GM08714 (cell line): Measurements from ENCODE around the gene UST.

ENCODE experiments used
- H3K4me3 ChIP-seq: fragments of 200-500 bp; sonication (Bioruptor generic); 2 replicates; pipeline ENCODE4 v1.5.1; 2014; ENCODE audit warnings: mild to moderate bottlenecking, low read length, inconsistent platforms
- ZNF274 ChIP-seq: IDR thresholded peaks from 2 replicates; pipeline ENCODE4 v1.6.1; 2012; ENCODE audit warnings: mild to moderate bottlenecking, low read depth, low read length

The UST gene

DNA sequence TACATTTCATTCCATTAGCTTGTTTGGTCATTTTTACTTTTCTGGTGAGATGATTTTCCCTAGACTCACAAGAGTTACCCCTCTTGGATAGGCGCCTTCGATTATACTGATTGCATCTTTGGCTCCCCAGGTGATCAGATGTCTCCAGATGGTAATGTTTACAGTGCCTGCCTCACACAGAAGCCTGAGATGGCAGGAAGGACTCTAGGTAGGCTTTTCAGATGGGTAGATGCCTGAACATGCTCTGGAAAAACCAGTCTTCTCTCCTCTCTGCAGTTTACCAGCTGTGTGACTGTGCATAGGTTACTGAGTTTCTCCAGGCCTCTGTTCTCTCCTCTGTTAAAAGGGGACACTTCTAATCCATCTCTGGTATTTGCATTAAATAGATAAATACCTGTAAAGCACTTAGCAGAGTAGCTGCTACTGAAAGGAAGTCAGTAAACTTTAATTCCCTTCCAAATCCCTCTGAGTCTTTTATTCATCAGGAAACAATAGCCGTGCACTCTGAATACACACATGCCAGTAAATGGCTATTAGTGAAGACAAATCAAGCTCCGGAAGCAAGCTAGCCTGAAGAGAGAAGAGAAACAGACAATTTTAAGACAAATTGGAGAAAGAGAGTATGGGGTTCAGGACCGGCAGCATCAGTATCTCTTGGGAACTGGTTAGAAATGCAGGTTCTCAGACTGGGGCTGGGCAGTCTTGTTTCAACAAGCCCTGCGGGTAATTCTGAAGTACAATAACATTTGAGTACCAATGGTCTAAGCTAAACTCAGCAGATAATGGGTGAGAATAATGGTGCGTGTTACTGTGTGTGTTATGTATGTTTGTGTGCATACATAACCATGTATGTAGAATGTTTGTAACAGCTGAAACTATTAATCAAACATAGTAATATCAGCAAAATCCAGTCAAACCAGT lies 139.4 kb downstream of the UST start:
- H3K4me3 ChIP-seq: no peak overlapping the region

DNA sequence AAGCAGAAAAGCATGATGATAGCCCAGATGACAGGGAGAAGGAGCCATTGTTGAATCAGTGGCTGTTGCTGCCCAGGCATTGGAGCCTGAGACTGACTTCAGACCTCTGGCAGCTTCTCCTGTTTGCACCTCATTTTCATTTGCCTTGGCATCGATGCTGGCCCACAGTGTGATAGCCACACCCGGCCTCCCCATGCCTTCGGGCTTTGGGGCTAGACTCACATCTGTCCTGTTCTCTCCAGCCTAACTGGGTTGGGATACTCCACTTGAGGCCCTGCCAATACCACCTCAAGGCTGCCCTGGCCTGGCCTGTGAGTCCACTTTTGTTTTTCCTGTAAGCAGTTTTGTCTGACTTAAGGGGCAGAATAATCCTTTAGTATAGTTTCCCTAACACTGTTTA lies 140.4 kb downstream of the UST start:
- TF ChIP-seq ZNF274: no peak
- no peak overlapping the region for H3K4me3 ChIP-seq

More for the DNA sequence above, 139.4 kb downstream of the UST start:
- no peak for TF ChIP-seq ZNF274

DNA sequence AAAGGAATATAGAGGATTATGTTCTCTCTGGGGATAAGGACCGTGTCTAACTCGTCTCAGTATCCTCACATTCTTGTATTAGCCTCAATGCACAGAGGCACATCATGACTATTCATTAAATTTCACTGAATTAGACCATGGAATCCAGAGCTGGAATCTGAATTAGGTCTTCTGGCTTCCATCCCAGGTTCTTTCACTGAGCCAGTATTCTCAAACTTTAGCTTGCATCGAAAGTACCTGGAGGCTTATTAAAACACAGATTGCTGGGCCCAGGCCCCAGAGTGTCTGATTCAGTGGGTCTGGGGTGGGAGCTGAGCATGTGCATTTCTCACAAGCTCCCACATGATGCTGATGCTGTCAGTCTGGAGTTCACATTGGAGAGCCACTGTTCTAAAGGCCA lies 142.0 kb downstream of the UST start:
- H3K4me3 ChIP-seq: no peak overlapping the region
- TF ChIP-seq ZNF274: no peak

DNA sequence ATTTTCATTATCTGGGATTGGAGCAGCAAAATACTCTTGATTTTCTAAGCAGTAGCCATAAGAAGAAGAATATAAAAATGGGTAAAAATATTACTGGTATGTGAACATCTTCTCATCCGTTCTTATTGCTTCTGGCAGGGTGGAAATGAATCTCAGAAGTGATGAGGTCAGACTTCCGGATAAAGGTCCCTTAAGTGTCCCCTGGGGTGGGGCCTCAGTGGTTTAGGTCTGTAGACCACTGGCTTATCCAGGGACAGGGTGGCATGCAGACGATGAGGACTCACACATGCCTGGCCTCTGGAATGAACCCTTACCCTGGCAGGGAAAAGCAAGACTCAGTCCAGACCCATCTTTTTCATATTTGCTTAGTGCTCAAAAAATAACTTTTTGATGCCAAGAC lies 143.3 kb downstream of the UST start:
- no peak overlapping the region for H3K4me3 ChIP-seq
- TF ChIP-seq ZNF274: no peak

DNA sequence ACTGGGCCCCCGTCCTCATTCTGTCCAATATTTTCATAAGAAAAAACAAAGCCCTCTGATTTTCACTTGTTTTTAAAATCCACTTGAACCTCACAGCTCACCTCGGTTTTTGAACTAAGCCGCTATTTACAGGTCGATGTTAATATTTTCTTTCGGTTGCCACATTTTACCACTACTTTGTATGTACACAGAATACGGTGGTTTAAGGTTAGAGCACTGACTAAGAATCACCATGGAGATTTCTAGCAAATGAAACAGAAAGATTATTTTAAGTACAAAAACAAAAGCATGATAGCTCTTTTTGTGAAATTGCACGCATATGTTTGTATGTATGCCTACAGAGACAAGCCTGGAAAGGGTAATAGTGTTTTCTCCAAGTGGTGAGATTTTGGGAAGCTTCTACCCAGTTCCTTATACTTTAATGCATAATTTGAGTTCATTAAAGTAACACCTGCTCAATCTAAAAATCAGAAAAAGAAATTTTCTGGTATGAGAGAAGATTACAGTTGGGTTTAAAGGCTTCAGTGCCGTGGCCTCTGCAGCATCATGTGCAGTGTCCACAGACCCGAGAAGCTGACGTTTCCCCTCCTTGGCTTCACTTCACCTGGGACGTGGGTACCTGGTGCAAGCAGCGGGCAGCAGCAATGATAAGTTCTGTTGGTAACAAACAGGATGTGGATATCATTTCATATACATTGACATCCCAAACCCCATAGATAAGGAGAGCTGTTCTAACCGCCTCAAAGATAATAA lies 144.0 kb downstream of the UST start:
- H3K4me3 ChIP-seq: no peak overlapping the region
- no peak for TF ChIP-seq ZNF274

DNA sequence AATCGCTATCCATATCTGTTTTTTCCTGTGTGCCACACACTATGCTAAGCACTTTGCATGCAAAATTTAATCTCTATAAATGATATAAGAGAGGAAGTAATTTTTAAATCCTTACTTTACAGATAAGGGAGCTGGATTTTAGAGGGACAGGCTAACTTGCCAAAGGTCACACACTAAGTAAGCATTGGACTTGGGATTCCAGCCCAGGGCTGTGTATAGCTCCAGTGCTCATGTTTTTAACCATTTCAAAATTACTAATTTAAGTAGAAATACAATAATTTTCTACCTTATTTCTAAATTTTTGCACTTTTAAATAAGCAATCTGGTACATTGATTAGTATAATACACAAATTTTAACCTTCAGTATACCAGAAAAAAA lies 144.6 kb downstream of the UST start:
- no peak overlapping the region for H3K4me3 ChIP-seq
- no peak for TF ChIP-seq ZNF274

DNA sequence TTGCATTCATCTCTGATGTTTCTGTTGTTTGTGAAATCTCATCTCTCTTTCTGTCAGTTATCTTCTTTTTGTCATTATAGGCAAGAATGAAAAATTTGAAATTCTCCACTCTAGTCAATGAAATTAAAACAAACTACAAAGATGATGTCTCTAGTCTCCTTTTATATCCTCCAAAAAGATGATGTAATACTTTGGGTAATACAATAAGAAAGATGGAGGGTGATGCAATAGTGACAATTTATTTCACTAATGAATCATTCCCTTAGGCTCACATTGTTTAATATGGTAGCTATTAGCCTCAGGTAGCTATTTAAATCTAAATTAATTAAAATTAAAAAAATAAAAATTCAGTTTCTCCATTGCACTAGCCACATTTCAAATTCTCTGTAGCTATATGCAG lies 145.4 kb downstream of the UST start:
- no peak overlapping the region for H3K4me3 ChIP-seq
- no peak for TF ChIP-seq ZNF274

DNA sequence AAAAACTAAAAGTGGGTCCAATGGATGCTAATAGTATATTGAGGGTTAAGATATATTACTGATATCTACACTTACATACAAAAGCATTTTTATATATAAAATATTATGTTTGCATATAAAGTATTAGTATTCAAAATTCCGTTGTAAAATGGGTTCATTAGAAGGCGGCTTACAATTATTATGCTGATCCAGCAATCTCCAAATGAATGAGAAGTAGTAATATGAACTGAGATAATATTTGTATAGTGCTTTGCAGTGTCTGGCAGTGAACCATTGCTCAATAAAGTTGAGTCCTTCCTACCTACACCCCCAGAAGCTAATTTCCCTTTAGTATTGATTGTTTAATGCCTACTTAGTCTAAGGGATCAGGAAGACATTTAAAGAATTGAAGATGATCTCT lies 146.2 kb downstream of the UST start:
- TF ChIP-seq ZNF274: no peak
- no peak overlapping the region for H3K4me3 ChIP-seq

DNA sequence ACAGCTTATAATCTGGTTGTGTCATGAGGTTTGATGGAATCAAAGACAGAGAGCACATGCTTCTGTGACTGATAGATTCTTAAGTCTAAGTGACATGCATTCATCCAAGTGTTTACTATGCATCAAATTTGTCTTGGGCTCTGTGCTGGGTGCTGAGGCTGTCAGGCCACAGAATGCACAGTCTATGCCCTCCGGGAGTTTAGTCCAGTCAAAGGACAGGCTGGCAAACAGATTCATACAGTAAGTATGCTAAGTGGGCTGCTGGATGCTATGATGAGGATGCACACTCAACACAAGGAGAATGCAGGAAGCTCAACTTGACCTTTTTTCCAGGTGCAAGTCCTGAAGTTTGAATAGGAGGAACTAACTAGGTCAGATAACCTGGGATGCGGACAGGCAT lies 146.7 kb downstream of the UST start:
- H3K4me3 ChIP-seq: no peak overlapping the region
- TF ChIP-seq ZNF274: no peak

DNA sequence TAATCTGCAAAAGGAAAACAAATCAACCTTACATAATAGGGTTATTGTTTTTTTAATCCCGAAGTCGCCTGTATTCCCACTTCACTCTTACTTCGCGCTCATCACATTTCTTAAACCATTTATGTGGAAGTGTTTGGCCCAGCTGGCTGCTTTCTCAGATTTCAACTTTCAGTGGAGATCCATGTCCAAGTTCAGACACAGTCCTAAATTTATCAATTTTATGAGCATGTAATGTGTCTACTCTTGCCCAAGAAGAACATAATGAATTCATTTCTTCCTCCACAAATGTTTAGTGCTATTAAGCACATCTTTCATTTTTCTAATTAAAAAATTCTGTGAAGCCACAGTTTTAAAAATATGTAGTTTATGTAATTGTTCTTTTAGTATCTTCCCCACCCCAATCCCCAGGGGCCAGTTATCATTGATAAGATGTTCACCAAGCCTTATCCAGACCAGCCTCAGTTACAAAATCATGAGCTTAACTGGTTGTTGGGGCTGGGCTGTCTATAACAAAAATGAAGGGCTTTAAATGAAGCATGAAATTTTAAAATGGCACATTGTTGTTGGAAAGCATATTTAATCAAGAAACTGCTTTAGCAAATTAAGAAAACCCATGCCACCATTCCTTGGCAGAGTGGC lies 151.7 kb downstream of the UST start:
- H3K4me3 ChIP-seq: no peak overlapping the region
- TF ChIP-seq ZNF274: no peak

DNA sequence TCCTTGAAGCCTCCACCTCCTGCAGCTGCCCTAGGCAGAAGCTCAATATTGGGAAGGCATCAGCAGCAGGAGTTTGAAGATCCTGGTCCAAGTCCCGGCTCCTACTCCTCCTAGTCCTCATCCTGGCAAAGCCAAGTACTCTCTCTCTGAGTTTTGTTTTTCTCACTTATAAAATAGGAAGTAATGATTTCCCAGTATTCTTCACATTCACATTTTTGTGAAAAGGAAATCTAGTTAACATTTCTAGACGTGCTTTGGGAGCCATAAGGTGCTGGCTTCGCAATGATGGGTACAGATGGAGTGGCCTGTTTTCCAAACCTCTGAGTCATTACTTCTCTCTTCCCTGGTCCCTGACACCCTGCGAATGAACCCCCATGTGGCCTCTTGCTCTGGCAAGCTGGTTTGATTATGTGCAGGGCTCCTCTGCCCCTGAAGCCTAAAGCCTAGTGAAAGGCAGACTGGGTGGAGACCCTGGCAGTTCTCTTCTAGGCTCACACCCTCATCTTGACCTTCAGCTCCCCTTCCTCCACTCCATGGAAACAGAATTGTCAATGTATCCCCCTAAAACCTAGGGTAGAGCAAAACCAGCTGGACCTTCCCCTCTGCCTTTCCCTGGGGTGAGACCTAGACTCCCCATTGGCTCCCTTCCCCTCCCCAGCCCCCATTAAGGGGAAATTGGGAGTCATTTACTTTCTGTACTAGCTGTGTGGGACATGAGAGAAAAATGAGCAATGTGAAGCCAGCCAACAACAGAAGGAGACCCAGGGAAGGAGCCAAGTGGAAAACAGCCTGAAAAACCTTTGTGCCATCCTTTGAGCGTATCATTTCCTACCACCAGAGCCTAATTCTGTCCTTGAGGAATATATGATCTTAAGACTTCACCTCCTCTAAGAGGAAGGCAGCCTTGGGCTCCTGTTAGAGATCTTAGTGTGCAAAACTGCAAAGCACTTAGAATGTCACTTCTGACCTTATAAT lies 158.4 kb downstream of the UST start:
- no peak for TF ChIP-seq ZNF274
- H3K4me3 ChIP-seq: no peak overlapping the region

DNA sequence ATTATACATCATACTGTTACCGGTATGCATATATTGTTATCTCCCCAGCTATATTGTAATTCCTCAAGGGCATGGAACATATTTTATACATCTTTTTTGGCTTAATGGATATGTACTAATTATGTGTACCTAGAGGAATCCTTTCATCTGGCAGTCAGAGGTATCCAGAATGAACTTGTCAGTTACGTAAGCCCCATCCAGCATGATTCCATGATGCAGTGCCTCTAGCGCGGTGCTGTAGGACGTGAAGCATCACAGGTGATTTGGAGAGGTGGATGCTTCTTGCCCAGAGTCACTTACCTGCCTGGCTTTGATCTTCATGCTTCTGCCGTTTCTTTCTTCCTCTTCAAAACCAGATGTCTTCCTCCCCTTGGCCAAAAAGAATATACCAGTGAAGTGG lies 159.1 kb downstream of the UST start:
- no peak for TF ChIP-seq ZNF274
- H3K4me3 ChIP-seq: no peak overlapping the region

DNA sequence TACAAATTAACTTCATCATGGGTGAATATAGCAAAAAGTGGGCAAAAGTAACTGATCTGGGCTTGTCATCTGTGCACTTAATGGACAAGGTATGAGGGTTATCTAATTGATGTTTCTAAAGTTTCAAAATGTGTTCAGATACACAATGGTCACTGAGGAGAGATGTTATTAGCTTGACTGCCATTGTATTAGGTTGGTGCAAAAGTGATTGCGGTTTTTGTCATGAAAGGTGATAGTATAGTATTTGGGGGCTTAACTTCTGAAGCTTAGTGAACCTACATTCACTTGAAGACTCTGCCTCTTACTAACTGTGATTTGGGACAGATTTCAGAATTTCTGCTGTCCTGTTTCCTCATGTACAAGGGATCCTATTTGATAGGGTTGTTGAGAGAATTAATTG lies 159.6 kb downstream of the UST start:
- no peak for TF ChIP-seq ZNF274
- H3K4me3 ChIP-seq: no peak overlapping the region

DNA sequence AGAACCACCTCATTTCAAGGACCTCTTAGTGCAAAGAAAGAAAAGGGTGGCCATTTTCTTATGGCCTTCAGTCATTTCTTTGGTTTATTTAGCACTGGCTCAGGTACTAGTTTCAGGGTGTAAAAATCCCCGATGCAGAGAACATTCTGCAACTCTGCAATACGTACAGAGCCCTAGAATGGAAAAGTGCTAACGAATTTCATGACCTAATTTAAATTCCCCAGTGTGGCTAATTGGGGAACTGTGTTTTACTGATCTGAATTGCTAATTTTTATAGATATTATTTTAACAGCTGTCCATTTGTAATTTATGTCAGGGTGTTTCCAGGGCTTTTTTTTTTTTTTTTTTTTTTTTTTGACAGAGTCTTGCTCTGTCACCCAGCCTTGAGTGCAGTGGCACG lies 160.7 kb downstream of the UST start:
- no peak overlapping the region for H3K4me3 ChIP-seq
- no peak for TF ChIP-seq ZNF274

DNA sequence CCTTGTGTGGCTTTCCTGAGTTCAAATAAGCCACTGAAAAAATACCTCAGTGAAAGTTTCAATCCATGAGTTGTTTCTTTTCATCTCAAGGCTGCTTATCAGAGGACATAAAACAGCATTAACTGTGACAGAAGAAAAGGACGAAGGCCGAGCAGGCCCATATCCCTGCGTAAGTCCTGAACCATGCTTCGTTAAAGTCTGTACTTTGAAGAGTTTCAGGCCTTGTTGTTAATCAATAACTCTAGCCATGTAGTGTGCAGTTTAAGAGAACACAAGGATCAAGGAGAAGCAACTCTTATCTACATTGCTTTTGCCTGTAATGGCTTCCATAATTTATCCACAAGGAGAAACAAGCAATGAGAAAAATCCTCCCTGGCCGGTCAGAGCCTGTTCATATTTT lies 165.4 kb downstream of the UST start:
- H3K4me3 ChIP-seq: no peak overlapping the region
- TF ChIP-seq ZNF274: no peak
